Astrocyte (in vitro differentiated cells and primary cell): Measurements from ENCODE around the gene ZSWIM4. TPM values are rescaled to one million over a fixed set of nuclear protein-coding genes. Genes with fewer than 3 reads are reported as not detected.
A peak's percentile ranks its signal among the peaks of the same experiment; 100 is the strongest.

Experiments
- DNase-seq: peaks from one replicate; pipeline ENCODE4 v3.0.0-alpha.2; 2010; ENCODE audit warnings: low read depth
- FAIRE-seq: peaks from 2 replicates; lab custom pipeline; 2011; peaks lifted over from hg19 to GRCh38; lab: Jason Lieb, UNC
- H2AFZ ChIP-seq: 2 replicates; pipeline ENCODE4 v1.6.0; 2012; ENCODE audit warnings: low read depth, low read length, inconsistent platforms
- H3K27ac ChIP-seq: 2 replicates; pipeline ENCODE4 v1.5.1; 2011; ENCODE audit warnings: low read depth, low read length, inconsistent platforms
- H3K27me3 ChIP-seq: 2 replicates; pipeline ENCODE4 v1.6.0; 2011; ENCODE audit warnings: low read length, inconsistent platforms; ENCODE audit not compliant: insufficient read depth
- H3K36me3 ChIP-seq: 2 replicates; pipeline ENCODE4 v1.5.1; 2011; ENCODE audit warnings: low read length, inconsistent platforms; ENCODE audit not compliant: insufficient read depth
- H3K4me1 ChIP-seq: 2 replicates; pipeline ENCODE4 v1.5.1; 2011; ENCODE audit warnings: low read length, inconsistent platforms; ENCODE audit not compliant: insufficient read depth
- H3K4me2 ChIP-seq: 2 replicates; pipeline ENCODE4 v1.6.0; 2012; ENCODE audit warnings: low read length, inconsistent platforms
- H3K4me3 ChIP-seq: 2 replicates; pipeline ENCODE4 v1.5.1; 2011; ENCODE audit warnings: low read depth, mild to moderate bottlenecking, low read length, inconsistent platforms; ENCODE audit not compliant: insufficient read depth
- H3K79me2 ChIP-seq: 2 replicates; pipeline ENCODE4 v1.6.0; 2012; ENCODE audit warnings: mild to moderate bottlenecking, low read length, inconsistent platforms; ENCODE audit not compliant: insufficient read depth
- H3K9ac ChIP-seq: 2 replicates; pipeline ENCODE4 v1.6.0; 2012; ENCODE audit warnings: mild to moderate bottlenecking, low read length, inconsistent platforms
- H3K9me3 ChIP-seq: 2 replicates; pipeline ENCODE4 v1.5.1; 2012; ENCODE audit warnings: low read depth, mild to moderate bottlenecking, low read length, inconsistent platforms; ENCODE audit not compliant: insufficient read depth
- H4K20me1 ChIP-seq: 2 replicates; pipeline ENCODE4 v1.6.0; 2012; ENCODE audit warnings: low read length, inconsistent platforms; ENCODE audit not compliant: insufficient read depth
- H3K27ac Mint-ChIP-seq: one replicate; pipeline ENCODE4 v1.8.0; 2021; ENCODE audit warnings: mild to moderate bottlenecking, mixed read lengths; ENCODE audit not compliant: unreplicated experiment
- H3K27me3 Mint-ChIP-seq: one replicate; pipeline ENCODE4 v1.8.0; 2021; ENCODE audit warnings: low read depth, mixed read lengths; ENCODE audit not compliant: unreplicated experiment
- H3K36me3 Mint-ChIP-seq: one replicate; pipeline ENCODE4 v1.8.0; 2021; ENCODE audit warnings: low read depth, mixed read lengths; ENCODE audit not compliant: unreplicated experiment
- H3K4me1 Mint-ChIP-seq: one replicate; pipeline ENCODE4 v1.8.0; 2021; ENCODE audit warnings: low read depth, mixed read lengths; ENCODE audit not compliant: unreplicated experiment
- H3K4me3 Mint-ChIP-seq: one replicate; pipeline ENCODE4 v1.8.0; 2021; ENCODE audit warnings: mild to moderate bottlenecking, moderate library complexity, mixed read lengths; ENCODE audit not compliant: unreplicated experiment
- H3K9me3 Mint-ChIP-seq: one replicate; pipeline ENCODE4 v1.8.0; 2021; ENCODE audit warnings: mild to moderate bottlenecking, mixed read lengths; ENCODE audit not compliant: unreplicated experiment
- EZH2 ChIP-seq: IDR thresholded peaks from 2 replicates; pipeline ENCODE4 v1.6.1; 2012; ENCODE audit warnings: mild to moderate bottlenecking, low read length, inconsistent platforms; ENCODE audit not compliant: insufficient read depth
- total RNA-seq: library from RNA; stranded (reverse); gene quantifications from 2 replicates; pipeline ENCODE4 v1.2.1, GENCODE V29; 2021
- TF ChIP-seq, protein P1 (sequence below): IDR thresholded peaks from 2 replicates; pipeline ENCODE4 v1.5.1; 2011; ENCODE audit warnings: low read depth, mild to moderate bottlenecking, inconsistent platforms, low read length, moderate library complexity; ENCODE audit not compliant: insufficient read depth

The ZSWIM4 gene
- total RNA-seq, 1 donor from 2014 or later = 10.6 TPM

DNA sequence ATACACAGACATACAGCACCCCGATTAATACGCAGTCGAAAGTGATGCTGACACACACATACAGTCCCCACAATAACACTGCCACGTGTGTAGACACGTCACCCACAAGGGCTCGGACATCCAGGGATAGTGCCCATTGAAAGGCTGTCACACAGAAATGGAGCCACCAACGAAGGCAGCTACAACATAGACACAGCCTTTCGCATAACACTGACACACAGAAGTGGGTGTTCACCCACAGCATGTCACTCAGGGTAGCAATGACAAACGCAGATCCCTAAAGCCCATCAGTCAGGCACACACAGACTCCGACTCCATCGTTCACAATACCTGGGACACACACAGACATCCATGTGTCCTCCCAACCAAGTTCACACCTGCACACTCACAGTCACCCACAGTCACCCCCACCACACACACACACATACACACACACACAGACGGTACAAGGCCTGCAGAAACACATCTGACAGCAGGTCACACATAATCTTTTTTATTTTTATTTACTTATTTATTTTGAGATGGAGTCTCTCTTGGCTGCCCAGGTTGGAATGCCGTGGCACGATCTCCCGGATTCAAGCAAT, 71.3 kb downstream of the ZSWIM4 start:
- Mint-ChIP-seq H3K4me1 (peaks cover 10% of the 10 kb centered on the region), H3K9me3 (no peaks in the 10 kb centered on the region), H3K27me3 (peaks cover 3% of the 10 kb centered on the region), H3K36me3 (no peaks in the 10 kb centered on the region), H3K27ac (peak overlapping the region; percentile 48), H3K4me3 (peak overlapping the region; percentile 77)
- no peaks in the 10 kb centered on the region for H3K27me3 ChIP-seq
- H2AFZ ChIP-seq = peak overlapping the region; percentile 69
- peak overlapping the region; percentile 61 for H3K4me3 ChIP-seq
- H3K9me3 ChIP-seq = no peaks in the 10 kb centered on the region
- TF ChIP-seq EZH2 = no peak
- TF ChIP-seq, protein P1, sequence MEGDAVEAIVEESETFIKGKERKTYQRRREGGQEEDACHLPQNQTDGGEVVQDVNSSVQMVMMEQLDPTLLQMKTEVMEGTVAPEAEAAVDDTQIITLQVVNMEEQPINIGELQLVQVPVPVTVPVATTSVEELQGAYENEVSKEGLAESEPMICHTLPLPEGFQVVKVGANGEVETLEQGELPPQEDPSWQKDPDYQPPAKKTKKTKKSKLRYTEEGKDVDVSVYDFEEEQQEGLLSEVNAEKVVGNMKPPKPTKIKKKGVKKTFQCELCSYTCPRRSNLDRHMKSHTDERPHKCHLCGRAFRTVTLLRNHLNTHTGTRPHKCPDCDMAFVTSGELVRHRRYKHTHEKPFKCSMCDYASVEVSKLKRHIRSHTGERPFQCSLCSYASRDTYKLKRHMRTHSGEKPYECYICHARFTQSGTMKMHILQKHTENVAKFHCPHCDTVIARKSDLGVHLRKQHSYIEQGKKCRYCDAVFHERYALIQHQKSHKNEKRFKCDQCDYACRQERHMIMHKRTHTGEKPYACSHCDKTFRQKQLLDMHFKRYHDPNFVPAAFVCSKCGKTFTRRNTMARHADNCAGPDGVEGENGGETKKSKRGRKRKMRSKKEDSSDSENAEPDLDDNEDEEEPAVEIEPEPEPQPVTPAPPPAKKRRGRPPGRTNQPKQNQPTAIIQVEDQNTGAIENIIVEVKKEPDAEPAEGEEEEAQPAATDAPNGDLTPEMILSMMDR = no peak
- FAIRE-seq (no peak), DNase-seq (no peak)
- no peaks in the 10 kb centered on the region for H4K20me1 ChIP-seq
- peak overlapping the region; percentile 80 for H3K9ac ChIP-seq
- no peaks in the 10 kb centered on the region for H3K36me3 ChIP-seq
- no peak overlapping the region for H3K27ac ChIP-seq
- peaks cover 6% of the 10 kb centered on the region for H3K79me2 ChIP-seq
- H3K4me1 ChIP-seq = peaks cover 25% of the 10 kb centered on the region
- peak overlapping the region; percentile 95 for H3K4me2 ChIP-seq

DNA sequence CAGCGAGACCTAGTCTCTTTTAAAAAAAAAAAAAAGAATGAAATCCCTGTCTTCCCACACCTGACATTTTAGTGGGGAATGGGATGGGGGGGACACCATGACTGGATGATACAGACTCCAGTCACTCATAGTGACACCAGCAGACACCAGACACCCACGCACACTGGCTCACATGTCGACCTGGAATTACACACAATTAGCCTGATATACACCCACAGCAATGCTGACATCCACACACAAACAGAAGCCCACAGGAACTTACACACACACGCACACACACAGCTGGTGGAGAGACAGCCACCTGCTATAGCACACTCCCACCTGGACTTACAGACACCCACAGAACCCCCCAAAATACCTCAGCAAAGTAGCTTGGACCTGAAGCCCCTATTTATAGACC, 73.4 kb downstream of the ZSWIM4 start:
- H3K27me3 Mint-ChIP-seq = peaks cover 6% of the 10 kb centered on the region
- peaks cover 24% of the 10 kb centered on the region for H3K4me1 ChIP-seq
- H3K36me3 ChIP-seq = no peaks in the 10 kb centered on the region
- H3K4me3 Mint-ChIP-seq = no peak overlapping the region
- TF ChIP-seq, protein P1 = no peak
- TF ChIP-seq EZH2 = no peak
- no peak overlapping the region for H3K27ac ChIP-seq
- H3K79me2 ChIP-seq = peaks cover 6% of the 10 kb centered on the region
- peaks cover 9% of the 10 kb centered on the region for H3K4me1 Mint-ChIP-seq
- no peak overlapping the region for H3K27ac Mint-ChIP-seq
- no peak overlapping the region for H3K9ac ChIP-seq
- H3K9me3 Mint-ChIP-seq = no peaks in the 10 kb centered on the region
- H2AFZ ChIP-seq = no peak overlapping the region
- DNase-seq (no peak), FAIRE-seq (no peak)
- no peak overlapping the region for H3K4me2 ChIP-seq
- no peak overlapping the region for H3K4me3 ChIP-seq
- H3K27me3 ChIP-seq = no peaks in the 10 kb centered on the region
- no peaks in the 10 kb centered on the region for H4K20me1 ChIP-seq
- H3K36me3 Mint-ChIP-seq = no peaks in the 10 kb centered on the region
- H3K9me3 ChIP-seq = no peaks in the 10 kb centered on the region

DNA sequence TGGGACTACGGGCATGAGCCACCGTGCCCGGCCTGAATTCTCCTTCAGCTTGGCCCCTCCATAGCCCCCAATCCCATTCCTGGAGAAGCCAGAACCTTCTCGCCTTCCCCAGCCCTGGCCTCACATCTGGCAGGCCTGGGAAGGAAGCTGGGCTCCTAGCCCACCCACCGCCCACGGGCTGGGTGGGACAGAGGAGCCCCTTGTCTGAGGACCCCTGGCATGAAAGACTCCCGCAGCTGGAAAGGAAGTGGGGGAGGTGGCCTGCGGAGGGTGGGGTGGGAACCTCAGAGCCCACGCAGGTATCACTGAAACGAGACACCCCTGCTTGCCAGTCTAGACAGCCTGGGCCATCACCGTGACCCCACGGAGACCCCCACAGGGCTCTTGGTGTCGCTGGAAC, 74.0 kb downstream of the ZSWIM4 start:
- Histone ChIP-seq H3K36me3 (no peaks in the 10 kb centered on the region), H3K9me3 (no peaks in the 10 kb centered on the region), H3K4me2 (no peak overlapping the region), H3K79me2 (peaks cover 6% of the 10 kb centered on the region), H3K27ac (no peak overlapping the region), H3K4me3 (no peak overlapping the region), H2AFZ (no peak overlapping the region), H3K27me3 (no peaks in the 10 kb centered on the region), H3K4me1 (peaks cover 19% of the 10 kb centered on the region), H3K9ac (no peak overlapping the region), H4K20me1 (no peaks in the 10 kb centered on the region)
- no peak overlapping the region for H3K27ac Mint-ChIP-seq
- peaks cover under 1% of the 10 kb centered on the region for H3K36me3 Mint-ChIP-seq
- no peak overlapping the region for H3K4me3 Mint-ChIP-seq
- no peak for TF ChIP-seq EZH2
- TF ChIP-seq, protein P1 = no peak
- peaks cover 9% of the 10 kb centered on the region for H3K27me3 Mint-ChIP-seq
- DNase-seq (no peak), FAIRE-seq (no peak)
- peaks cover 9% of the 10 kb centered on the region for H3K4me1 Mint-ChIP-seq
- H3K9me3 Mint-ChIP-seq = no peaks in the 10 kb centered on the region
